ENCODE data around the gene DKK3. TPM values are rescaled to one million over a fixed set of nuclear protein-coding genes. Genes with fewer than 3 reads are reported as not detected.

Gene DKK3
- total RNA-seq, 1 experiment from 2014 or later, result 156 TPM

- no TSS peak for BruUV-seq (replicated peaks)
- Histone ChIP-seq H3K36me3 (ENCODE audit: control insufficient read depth, insufficient read depth, low read length) (no peaks in the 10 kb centered on the region), H3K9me3 (no peaks in the 10 kb centered on the region), H3K4me3 (ENCODE audit: low read depth, low read length) (no peak overlapping the region), H3K27me3 (replicated peaks; ENCODE audit: control insufficient read depth, insufficient read depth, low read length) (no peaks in the 10 kb centered on the region), H3K4me1 (no peaks in the 10 kb centered on the region)
- H3K4me1 Mint-ChIP-seq (ENCODE audit: low read depth, unreplicated experiment), result no peaks in the 10 kb centered on the region
- ChIA-PET CTCF (no interaction called here), POLR2A (no interaction called here)
- H3K27ac Mint-ChIP-seq (ENCODE audit: unreplicated experiment), result no peak overlapping the region
- DNase-seq, result no peak
- no peak overlapping the region for H3K4me3 Mint-ChIP-seq (ENCODE audit: unreplicated experiment)
- TF ChIP-seq CTCF (IDR thresholded peaks at IDR 0.05; ENCODE audit: insufficient read depth in 1 of 2, low read depth in 1 of 2, low read length in 1 of 2, severe bottlenecking in 1 of 2, unreplicated experiment in 1 of 2), result no peak
- peaks cover 26% of the 10 kb centered on the region for H3K36me3 Mint-ChIP-seq (ENCODE audit: insufficient read depth, unreplicated experiment)
- intact Hi-C loops (cut with micrococcal nuclease; ENCODE audit: unreplicated experiment), result no loop called here
- no peaks in the 10 kb centered on the region for H3K9me3 Mint-ChIP-seq (ENCODE audit: unreplicated experiment)
- no peaks in the 10 kb centered on the region for H3K27me3 Mint-ChIP-seq (ENCODE audit: insufficient read depth, unreplicated experiment)
These were observed 84.6 kb downstream of the DKK3 start for GRCh38 chr11:11923828-11924227.

- Histone ChIP-seq H3K4me1 (no peaks in the 10 kb centered on the region), H3K36me3 (ENCODE audit: control insufficient read depth, insufficient read depth, low read length) (no peaks in the 10 kb centered on the region), H3K9me3 (no peaks in the 10 kb centered on the region), H3K27me3 (replicated peaks; ENCODE audit: control insufficient read depth, insufficient read depth, low read length) (no peaks in the 10 kb centered on the region), H3K4me3 (ENCODE audit: low read depth, low read length) (no peak overlapping the region)
- Mint-ChIP-seq H3K27me3 (ENCODE audit: insufficient read depth, unreplicated experiment) (no peaks in the 10 kb centered on the region), H3K4me1 (ENCODE audit: low read depth, unreplicated experiment) (no peaks in the 10 kb centered on the region), H3K27ac (ENCODE audit: unreplicated experiment) (no peak overlapping the region), H3K4me3 (ENCODE audit: unreplicated experiment) (no peak overlapping the region), H3K36me3 (ENCODE audit: insufficient read depth, unreplicated experiment) (peaks cover 19% of the 10 kb centered on the region), H3K9me3 (ENCODE audit: unreplicated experiment) (no peaks in the 10 kb centered on the region)
- CTCF ChIA-PET, result no interaction called here
- BruUV-seq (replicated peaks), result no TSS peak
- POLR2A ChIA-PET, result no interaction called here
- no peak for TF ChIP-seq CTCF (IDR thresholded peaks at IDR 0.05; ENCODE audit: insufficient read depth in 1 of 2, low read depth in 1 of 2, low read length in 1 of 2, severe bottlenecking in 1 of 2, unreplicated experiment in 1 of 2)
- intact Hi-C loops (cut with micrococcal nuclease; ENCODE audit: unreplicated experiment), result no loop called here
- no peak for DNase-seq
These were observed 91.4 kb downstream of the DKK3 start for GRCh38 chr11:11916981-11917399.

GRCh38 chr11:11915625-11916024 lies 92.8 kb downstream of the DKK3 start:
- H3K4me3 ChIP-seq (ENCODE audit: low read depth, low read length), result no peak overlapping the region
- H3K4me1 ChIP-seq, result no peaks in the 10 kb centered on the region
- no peaks in the 10 kb centered on the region for H3K36me3 ChIP-seq (ENCODE audit: control insufficient read depth, insufficient read depth, low read length)
- Mint-ChIP-seq H3K4me1 (ENCODE audit: low read depth, unreplicated experiment) (no peaks in the 10 kb centered on the region), H3K36me3 (ENCODE audit: insufficient read depth, unreplicated experiment) (peaks cover 32% of the 10 kb centered on the region), H3K4me3 (ENCODE audit: unreplicated experiment) (no peak overlapping the region), H3K27ac (ENCODE audit: unreplicated experiment) (no peak overlapping the region), H3K9me3 (ENCODE audit: unreplicated experiment) (no peaks in the 10 kb centered on the region), H3K27me3 (ENCODE audit: insufficient read depth, unreplicated experiment) (no peaks in the 10 kb centered on the region)
- no TSS peak for BruUV-seq (replicated peaks)
- H3K9me3 ChIP-seq, result no peaks in the 10 kb centered on the region
- no peaks in the 10 kb centered on the region for H3K27me3 ChIP-seq (replicated peaks; ENCODE audit: control insufficient read depth, insufficient read depth, low read length)
- no peak for DNase-seq
- CTCF ChIA-PET, result no interaction called here
- POLR2A ChIA-PET, result interaction anchor here (0.6 kb wide), 1 partner anchor 1107 kb away, joined by 3 read pairs; no protein-coding TSS in a partner anchor
- no peak for TF ChIP-seq CTCF (IDR thresholded peaks at IDR 0.05; ENCODE audit: insufficient read depth in 1 of 2, low read depth in 1 of 2, low read length in 1 of 2, severe bottlenecking in 1 of 2, unreplicated experiment in 1 of 2)
- intact Hi-C loops (cut with micrococcal nuclease; ENCODE audit: unreplicated experiment), result no loop called here
